Panc1 (cell line): ENCODE measurements around the gene LATS2.

Source experiments
- CTCF ChIP-seq: fragments of 450-650 bp; IDR thresholded peaks from 2 replicates; pipeline ENCODE4 v1.5.1; 2017; ENCODE audit warnings: mild to moderate bottlenecking
- POLR2AphosphoS5 ChIP-seq: IDR thresholded peaks from 2 replicates; pipeline ENCODE4 v1.6.1; 2012; ENCODE audit warnings: mild to moderate bottlenecking, low read depth, low read length, moderate library complexity
- REST ChIP-seq, 2 experiments: IDR thresholded peaks; 2 replicates each; pipeline ENCODE4 v1.6.1; 2011 to 2012; ENCODE audit warnings: low read depth in 2 of 2, control low read depth in 1 of 2, low read length in 1 of 2, mild to moderate bottlenecking in 1 of 2, moderate library complexity in 1 of 2; ENCODE audit not compliant: insufficient read depth in 1 of 2
- TCF7L2 ChIP-seq: IDR thresholded peaks from 2 replicates; pipeline ENCODE4 v1.6.1; 2011; ENCODE audit warnings: mild to moderate bottlenecking, low read depth, low read length, inconsistent platforms

GRCh38 chr13:21000647-21001046 is 60.7 kb downstream of the LATS2 start:
- TF ChIP-seq CTCF: no peak
- no peak for TF ChIP-seq TCF7L2
- TF ChIP-seq REST (IDR thresholded peaks at IDR 0.05; ENCODE audit: insufficient read depth in 1 of 2, low read depth in 2 of 2, low read length in 1 of 2): no peak
- TF ChIP-seq POLR2AphosphoS5: no peak
